ENCODE results near the gene EFCAB12. TPM values are rescaled to one million over a fixed set of nuclear protein-coding genes. Genes with fewer than 3 reads are reported as not detected.

EFCAB12 gene
- total RNA-seq, 1 donor from 2014 or later, result not detected

GRCh38 chr3:129439817-129440617 is 11.6 kb upstream of the EFCAB12 start, which contains the start of the genes IFT122 and MBD4:
IFT122 (plus strand) TSS chr3:129440224; CDS start chr3:129440331, 107 bp downstream.
MBD4 (minus strand) TSS chr3:129439948; CDS start chr3:129439833, 115 bp downstream.
- DNase-seq (ENCODE audit: low read depth) (peak; percentile 99), FAIRE-seq (peak; percentile 86)
- no peak for TF ChIP-seq CTCF (IDR thresholded peaks at IDR 0.05; ENCODE audit: insufficient read depth, low read length, severe bottlenecking)
- Histone ChIP-seq H3K27me3 (ENCODE audit: control insufficient read depth, insufficient read depth, low read length) (no peaks in the 10 kb centered on the region), H3K4me3 (ENCODE audit: low read depth, low read length) (peak within 1 kb of the TSS; percentile 97), H3K36me3 (ENCODE audit: control insufficient read depth, insufficient read depth, low read length) (peaks cover 2% of the 10 kb centered on the region)

GRCh38 chr3:129439226-129439816 is 10.9 kb upstream of the EFCAB12 start:
- FAIRE-seq (no peak), DNase-seq (ENCODE audit: low read depth) (peak; percentile 28)
- H3K4me3 ChIP-seq (ENCODE audit: low read depth, low read length), result peak overlapping the region; percentile 97
- H3K36me3 ChIP-seq (ENCODE audit: control insufficient read depth, insufficient read depth, low read length), result peaks cover 2% of the 10 kb centered on the region
- H3K27me3 ChIP-seq (ENCODE audit: control insufficient read depth, insufficient read depth, low read length), result no peaks in the 10 kb centered on the region
- no peak for TF ChIP-seq CTCF (IDR thresholded peaks at IDR 0.05; ENCODE audit: insufficient read depth, low read length, severe bottlenecking)

GRCh38 chr3:129435367-129435766 is 6.9 kb upstream of the EFCAB12 start:
- H3K36me3 ChIP-seq (ENCODE audit: control insufficient read depth, insufficient read depth, low read length), result peaks cover 15% of the 10 kb centered on the region
- no peak overlapping the region for H3K4me3 ChIP-seq (ENCODE audit: low read depth, low read length)
- FAIRE-seq, result no peak
- no peak for DNase-seq (ENCODE audit: low read depth)
- no peak for TF ChIP-seq CTCF (IDR thresholded peaks at IDR 0.05; ENCODE audit: insufficient read depth, low read length, severe bottlenecking)
- no peaks in the 10 kb centered on the region for H3K27me3 ChIP-seq (ENCODE audit: control insufficient read depth, insufficient read depth, low read length)

GRCh38 chr3:129434140-129434539 is 5.7 kb upstream of the EFCAB12 start:
- Histone ChIP-seq H3K36me3 (ENCODE audit: control insufficient read depth, insufficient read depth, low read length) (peaks cover 15% of the 10 kb centered on the region), H3K4me3 (ENCODE audit: low read depth, low read length) (no peak overlapping the region), H3K27me3 (ENCODE audit: control insufficient read depth, insufficient read depth, low read length) (no peaks in the 10 kb centered on the region)
- FAIRE-seq, result no peak
- no peak for TF ChIP-seq CTCF (IDR thresholded peaks at IDR 0.05; ENCODE audit: insufficient read depth, low read length, severe bottlenecking)
- DNase-seq (ENCODE audit: low read depth), result no peak

- no peak for FAIRE-seq
- peaks cover 15% of the 10 kb centered on the region for H3K36me3 ChIP-seq (ENCODE audit: control insufficient read depth, insufficient read depth, low read length)
Measured at GRCh38 chr3:129433565-129433964, 5.1 kb upstream of the EFCAB12 start.

More at GRCh38 chr3:129433565-129433964, 5.1 kb upstream of the EFCAB12 start:
- H3K4me3 ChIP-seq (ENCODE audit: low read depth, low read length), result no peak overlapping the region
- DNase-seq (ENCODE audit: low read depth), result no peak
- no peaks in the 10 kb centered on the region for H3K27me3 ChIP-seq (ENCODE audit: control insufficient read depth, insufficient read depth, low read length)
- TF ChIP-seq CTCF (IDR thresholded peaks at IDR 0.05; ENCODE audit: insufficient read depth, low read length, severe bottlenecking), result no peak
